GM12878 (cell line): ENCODE results near the gene TMBIM6. TPM values are rescaled to one million over a fixed set of nuclear protein-coding genes. Genes with fewer than 3 reads are reported as not detected.

Experiments used
- ATAC-seq: fragments of 200-7000 bp; cut with Tn5 transposase; 3 replicates; pipeline ENCODE4 v1.9.1; 2020; ENCODE audit warnings: mild to moderate bottlenecking, moderate library complexity
- BruUV-seq: library from RNA; stranded (reverse); fragments of 400-500 nt; replicated peaks from 2 replicates; lab custom pipeline; 2021; lab: Mats Ljungman, UMichigan
- CTCF ChIA-PET: fragments of 300-600 bp; sonication (Branson Sonifier 250); formaldehyde crosslinking; extraction: SDS; loops from one replicate; lab custom pipeline; 2021; ENCODE audit warnings: inconsistent platforms; lab: Yijun Ruan, JAX
- POLR2A ChIA-PET: fragments of 350-600 bp; formaldehyde crosslinking; extraction: SDS; loops from one replicate; lab custom pipeline; 2021; ENCODE audit warnings: inconsistent platforms; lab: Charles Lee
- RAD21 ChIA-PET: fragments of 300-600 bp; sonication (Branson Sonifier 250); formaldehyde crosslinking; loops from one replicate; lab custom pipeline; 2023; ENCODE audit warnings: antibody characterized with exemption; ENCODE audit not compliant: unreplicated experiment; lab: Charles Lee
- SMC1A ChIA-PET: fragments of 300-600 bp; sonication (Branson Sonifier 250); formaldehyde crosslinking; loops from one replicate; lab custom pipeline; 2023; ENCODE audit not compliant: unreplicated experiment, uncharacterized antibody; lab: Charles Lee
- DNase-seq: peaks from one replicate; pipeline ENCODE4 v3.0.0-alpha.2; 2011; ENCODE audit warnings: low read depth, low spot score
- FAIRE-seq: peaks from 3 replicates; lab custom pipeline; 2011; peaks lifted over from hg19 to GRCh38; lab: Jason Lieb, UNC
- H2AFZ ChIP-seq: 2 replicates; pipeline ENCODE4 v1.6.0; 2011; ENCODE audit warnings: low read depth, low read length, control low read depth; ENCODE audit not compliant: control insufficient read depth
- H3K27ac ChIP-seq: 2 replicates; pipeline ENCODE4 v1.5.1; 2011; ENCODE audit warnings: control low read depth; ENCODE audit not compliant: control insufficient read depth, insufficient read depth
- H3K27me3 ChIP-seq, 2 experiments: replicated peaks in 1 of 2; 2 replicates each; pipeline versions ENCODE4 v1.6.0 to v1.6.1; 2011; ENCODE audit warnings: low read length in 1 of 2; ENCODE audit not compliant: control insufficient read depth in 2 of 2, insufficient read depth in 2 of 2
- H3K36me3 ChIP-seq, 2 experiments: 2 replicates each; pipeline ENCODE4 v1.5.1; 2011; ENCODE audit warnings: low read length in 1 of 2; ENCODE audit not compliant: control insufficient read depth in 2 of 2, insufficient read depth in 2 of 2
- H3K4me1 ChIP-seq: 2 replicates; pipeline ENCODE4 v1.6.1; 2011; ENCODE audit warnings: mild to moderate bottlenecking, low read length, moderate library complexity, mixed read lengths; ENCODE audit not compliant: control insufficient read depth, insufficient read depth
- H3K4me2 ChIP-seq: 2 replicates; pipeline ENCODE4 v1.6.0; 2011; ENCODE audit warnings: control low read depth; ENCODE audit not compliant: control insufficient read depth, insufficient read depth
- H3K4me3 ChIP-seq: fragments of 200-600 bp; sonication (generic); 2 replicates; pipeline ENCODE4 v1.5.1; 2016
- H3K79me2 ChIP-seq: 2 replicates; pipeline ENCODE4 v1.6.0; 2011; ENCODE audit warnings: low read length; ENCODE audit not compliant: control insufficient read depth, insufficient read depth
- H3K9ac ChIP-seq: 2 replicates; pipeline ENCODE4 v1.8.0; 2011; ENCODE audit warnings: low read length, control low read depth, mixed read lengths; ENCODE audit not compliant: control insufficient read depth, insufficient read depth
- H3K9me3 ChIP-seq: replicated peaks from 3 replicates; pipeline ENCODE4 v1.5.1; 2011; ENCODE audit warnings: mild to moderate bottlenecking, low read length; ENCODE audit not compliant: control insufficient read depth, insufficient read depth
- H4K20me1 ChIP-seq: 2 replicates; pipeline ENCODE4 v1.6.0; 2011; ENCODE audit not compliant: control insufficient read depth, insufficient read depth
- ESRRA ChIP-seq: IDR thresholded peaks from 2 replicates; pipeline ENCODE4 v1.6.1; 2012; ENCODE audit warnings: mild to moderate bottlenecking, low read length, improper control_type of control experiment
- EZH2 ChIP-seq: IDR thresholded peaks from 2 replicates; pipeline ENCODE4 v1.6.1; 2012; ENCODE audit warnings: low read depth, mild to moderate bottlenecking, control low read depth, inconsistent platforms, low read length, borderline replicate concordance; ENCODE audit not compliant: control insufficient read depth
- HCFC1 ChIP-seq: fragments of 150-350 bp; IDR thresholded peaks from 2 replicates; pipeline ENCODE4 v1.6.1; 2014; ENCODE audit warnings: low read length
- HDGF ChIP-seq: fragments of 450-650 bp; IDR thresholded peaks from 2 replicates; pipeline ENCODE4 v1.6.1; 2016; ENCODE audit warnings: antibody characterized with exemption
- IKZF2 ChIP-seq, 2 experiments: fragments of 450-650 bp; IDR thresholded peaks; 2 replicates each; pipeline ENCODE4 v1.6.1; 2017; ENCODE audit warnings: mild to moderate bottlenecking in 2 of 2, moderate library complexity in 2 of 2
- IRF4 ChIP-seq: IDR thresholded peaks from 2 replicates; pipeline ENCODE4 v1.6.1; 2011; ENCODE audit warnings: low read depth, low read length
- MEF2B ChIP-seq: fragments of 450-650 bp; IDR thresholded peaks from 2 replicates; pipeline ENCODE4 v1.6.1; 2018; ENCODE audit warnings: mild to moderate bottlenecking, moderate library complexity; ENCODE audit not compliant: partially characterized antibody, poor library complexity, severe bottlenecking
- MTA2 ChIP-seq: fragments of 450-650 bp; IDR thresholded peaks from 2 replicates; pipeline ENCODE4 v1.6.1; 2016; ENCODE audit warnings: low read depth, mild to moderate bottlenecking, moderate library complexity
- NR2C1 ChIP-seq: fragments of 450-650 bp; IDR thresholded peaks from 2 replicates; pipeline ENCODE4 v1.6.1; 2017; ENCODE audit warnings: antibody characterized with exemption, mild to moderate bottlenecking, moderate library complexity
- RELA ChIP-seq: fragments of 450-650 bp; IDR thresholded peaks from 2 replicates; pipeline ENCODE4 v1.8.0; 2014; ENCODE audit warnings: borderline replicate concordance; ENCODE audit not compliant: partially characterized antibody
- SIX5 ChIP-seq: IDR thresholded peaks from 2 replicates; pipeline ENCODE4 v1.6.1; 2011; ENCODE audit warnings: mild to moderate bottlenecking, low read depth, low read length, moderate library complexity; ENCODE audit not compliant: severe bottlenecking
- ZZZ3 ChIP-seq: IDR thresholded peaks from 2 replicates; pipeline ENCODE4 v1.6.1; 2011; ENCODE audit warnings: low read depth; ENCODE audit not compliant: control insufficient read depth, insufficient read length
- WGBS: methylation state at CpG from one replicate; pipeline ENCODE4 v1.1.6; 2016; ENCODE audit warnings: low lambda C conversion rate; ENCODE audit not compliant: insufficient replicate concordance, insufficient coverage; ENCODE audit errors: missing lambda C conversion rate; 5-methylcytosine and 5-hydroxymethylcytosine counted together
- in situ Hi-C: fragments of 300-500 bp; cut with MboI; formaldehyde crosslinking; loops from 9 replicates; pipeline ENCODE4 v1.14.3; 2018; ENCODE audit warnings: mixed read lengths
- intact Hi-C: fragments of 100-400 bp; cut with micrococcal nuclease; formaldehyde crosslinking; loops from one replicate; pipeline ENCODE4 v1.14.2; 2022; ENCODE audit not compliant: unreplicated experiment
- polyA plus RNA-seq, 11 experiments: library from polyadenylated mRNA; depleted of rRNA in 4 of 11; unstranded in 6 of 11; stranded (reverse) in 5 of 11; fragments of >200 nt; fragmentation: Nextera tagmentation in 4 of 11; fragmentation: Illumina TruSeq in 1 of 11; extraction: Ambion mirVana in 4 of 11; extraction: Trizol in 1 of 11; gene quantifications; 1 replicate in 1 of 11; 2 replicates in 10 of 11; pipeline versions ENCODE4 v1.2.1 to v1.2.3, GENCODE V29; 2011 to 2016; ENCODE audit warnings: inconsistent platforms in 2 of 11, missing spikeins in 2 of 11, low read depth in 1 of 11
- total RNA-seq, 4 experiments: library from RNA; depleted of rRNA in 3 of 4; stranded (reverse); fragments of >200 nt in 3 of 4; fragmentation: Illumina TruSeq in 1 of 4; extraction: Trizol in 1 of 4; gene quantifications; 2 replicates each; pipeline versions ENCODE4 v1.2.1 to v1.2.3, GENCODE V29; 2013 to 2021
- TF ChIP-seq, protein P1 (sequence below): fragments of 450-650 bp; IDR thresholded peaks from 2 replicates; pipeline ENCODE4 v1.6.1; 2016; ENCODE audit warnings: mild to moderate bottlenecking
- TF ChIP-seq, protein P2 (sequence below): fragments of 450-650 bp; IDR thresholded peaks from 2 replicates; pipeline ENCODE4 v1.6.1; 2017; ENCODE audit warnings: antibody characterized with exemption, mild to moderate bottlenecking, moderate library complexity

Gene TMBIM6
- total and polyA plus RNA-seq, 10 of the 15 experiments (the other 5 are each of a cell fraction or from before 2014, with no cell fraction given), result 224 to 1,192 (median 379) TPM

DNA sequence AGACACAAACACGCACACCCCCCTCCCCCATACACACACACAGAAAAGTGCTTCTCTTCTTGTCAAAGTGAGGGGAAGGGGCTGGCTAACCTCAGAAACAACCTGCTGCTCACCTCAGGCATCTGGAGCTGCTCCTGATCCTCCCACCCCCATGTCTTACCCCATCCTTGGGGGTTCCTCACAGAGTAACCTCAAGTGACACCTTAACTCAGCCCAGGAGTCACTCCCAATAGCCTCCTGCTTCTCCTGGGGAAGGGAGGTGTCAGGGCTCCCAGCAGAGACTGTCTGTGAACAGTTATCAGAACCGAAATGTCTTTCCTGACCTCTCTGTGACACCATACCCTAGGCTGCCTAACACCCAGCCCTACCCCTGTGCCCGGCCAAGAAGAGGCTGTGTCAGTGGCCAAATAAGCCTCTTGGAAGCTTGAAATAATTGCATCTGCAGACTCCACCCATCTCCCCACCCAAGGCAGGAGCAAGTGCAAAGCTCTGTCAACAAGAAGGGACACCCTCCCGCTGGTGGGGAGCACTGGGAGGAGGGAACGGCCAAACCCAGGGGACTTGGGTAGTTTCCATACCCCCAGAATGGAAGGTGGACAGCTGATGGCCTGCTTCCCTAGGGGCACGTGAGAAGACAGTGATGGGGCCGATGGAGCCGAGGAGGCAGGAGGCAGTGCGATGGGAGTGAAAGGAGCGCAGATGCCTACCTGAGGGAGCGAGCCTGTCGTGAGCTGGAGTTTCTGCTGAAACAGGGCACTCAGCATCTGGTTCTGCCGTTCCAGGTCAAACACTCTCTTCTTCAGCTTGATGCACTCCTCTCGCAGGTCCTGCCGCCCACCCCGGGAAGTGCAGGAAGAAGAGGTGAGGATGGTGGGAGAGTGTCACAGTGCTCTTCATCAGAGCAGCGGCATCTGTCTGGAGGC, 60.0 kb downstream of the TMBIM6 start:
- in situ Hi-C loops, result no loop called here
- intact Hi-C loops, result no loop called here
- RAD21 ChIA-PET, result no interaction called here
- Histone ChIP-seq H3K4me3 (no peak overlapping the region), H3K9ac (no peak overlapping the region), H3K79me2 (no peaks in the 10 kb centered on the region), H3K4me2 (no peak overlapping the region), H3K4me1 (no peaks in the 10 kb centered on the region)
- CTCF ChIA-PET, result interaction anchor here (1.0 to 1.3 kb wide), 2 partner anchors 38 to 144 kb away, joined by 3 to 5 read pairs; no protein-coding TSS in a partner anchor
- DNase-seq, result no peak
- POLR2A ChIA-PET, result no interaction called here
- no TSS peak for BruUV-seq
- SMC1A ChIA-PET, result interaction anchor here (1.8 kb wide), 1 partner anchor 9 kb away, joined by 6 read pairs; no protein-coding TSS in a partner anchor
- 83% methylated on average over 17 of the region's 17 CpGs for WGBS
- no peak for TF ChIP-seq SIX5
- TF ChIP-seq, protein P1, sequence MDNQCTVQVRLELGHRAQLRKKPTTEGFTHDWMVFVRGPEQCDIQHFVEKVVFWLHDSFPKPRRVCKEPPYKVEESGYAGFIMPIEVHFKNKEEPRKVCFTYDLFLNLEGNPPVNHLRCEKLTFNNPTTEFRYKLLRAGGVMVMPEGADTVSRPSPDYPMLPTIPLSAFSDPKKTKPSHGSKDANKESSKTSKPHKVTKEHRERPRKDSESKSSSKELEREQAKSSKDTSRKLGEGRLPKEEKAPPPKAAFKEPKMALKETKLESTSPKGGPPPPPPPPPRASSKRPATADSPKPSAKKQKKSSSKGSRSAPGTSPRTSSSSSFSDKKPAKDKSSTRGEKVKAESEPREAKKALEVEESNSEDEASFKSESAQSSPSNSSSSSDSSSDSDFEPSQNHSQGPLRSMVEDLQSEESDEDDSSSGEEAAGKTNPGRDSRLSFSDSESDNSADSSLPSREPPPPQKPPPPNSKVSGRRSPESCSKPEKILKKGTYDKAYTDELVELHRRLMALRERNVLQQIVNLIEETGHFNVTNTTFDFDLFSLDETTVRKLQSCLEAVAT, result no peak
- TF ChIP-seq MTA2, result no peak
- TF ChIP-seq NR2C1, result no peak
- no peak for TF ChIP-seq ZZZ3
- TF ChIP-seq IRF4, result no peak
- TF ChIP-seq IKZF2 (IDR thresholded peaks at IDR 0.05), result no peak
- TF ChIP-seq RELA, result no peak
- no peak for TF ChIP-seq MEF2B
- no peak for TF ChIP-seq HCFC1
- TF ChIP-seq, protein P2, sequence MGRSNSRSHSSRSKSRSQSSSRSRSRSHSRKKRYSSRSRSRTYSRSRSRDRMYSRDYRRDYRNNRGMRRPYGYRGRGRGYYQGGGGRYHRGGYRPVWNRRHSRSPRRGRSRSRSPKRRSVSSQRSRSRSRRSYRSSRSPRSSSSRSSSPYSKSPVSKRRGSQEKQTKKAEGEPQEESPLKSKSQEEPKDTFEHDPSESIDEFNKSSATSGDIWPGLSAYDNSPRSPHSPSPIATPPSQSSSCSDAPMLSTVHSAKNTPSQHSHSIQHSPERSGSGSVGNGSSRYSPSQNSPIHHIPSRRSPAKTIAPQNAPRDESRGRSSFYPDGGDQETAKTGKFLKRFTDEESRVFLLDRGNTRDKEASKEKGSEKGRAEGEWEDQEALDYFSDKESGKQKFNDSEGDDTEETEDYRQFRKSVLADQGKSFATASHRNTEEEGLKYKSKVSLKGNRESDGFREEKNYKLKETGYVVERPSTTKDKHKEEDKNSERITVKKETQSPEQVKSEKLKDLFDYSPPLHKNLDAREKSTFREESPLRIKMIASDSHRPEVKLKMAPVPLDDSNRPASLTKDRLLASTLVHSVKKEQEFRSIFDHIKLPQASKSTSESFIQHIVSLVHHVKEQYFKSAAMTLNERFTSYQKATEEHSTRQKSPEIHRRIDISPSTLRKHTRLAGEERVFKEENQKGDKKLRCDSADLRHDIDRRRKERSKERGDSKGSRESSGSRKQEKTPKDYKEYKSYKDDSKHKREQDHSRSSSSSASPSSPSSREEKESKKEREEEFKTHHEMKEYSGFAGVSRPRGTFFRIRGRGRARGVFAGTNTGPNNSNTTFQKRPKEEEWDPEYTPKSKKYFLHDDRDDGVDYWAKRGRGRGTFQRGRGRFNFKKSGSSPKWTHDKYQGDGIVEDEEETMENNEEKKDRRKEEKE, result no peak
- TF ChIP-seq HDGF, result no peak
- TF ChIP-seq EZH2, result no peak
- TF ChIP-seq ESRRA, result no peak
- TF ChIP-seq, all 136 proteins: peak for 0
- Histone ChIP-seq H3K9me3 (no peaks in the 10 kb centered on the region), H3K27me3 (no peaks in the 10 kb centered on the region), H4K20me1 (no peaks in the 10 kb centered on the region), H3K36me3 (peaks cover 3 to 17% of the 10 kb centered on the region in 2 experiments), H3K27ac (no peak overlapping the region), H2AFZ (no peak overlapping the region)
- ATAC-seq, result no peak
- FAIRE-seq, result no peak
